Lung (tissue), 16 donors: Measurements from ENCODE around the gene TRAIP. TPM values are rescaled to one million over a fixed set of nuclear protein-coding genes. Genes with fewer than 3 reads are reported as not detected.
"Not testable (repeated sequence)": the region's sequence is repeated elsewhere in the genome, so short reads cannot be mapped to it uniquely, and the experiment has no call there.

ENCODE experiments used
- ATAC-seq: fragments of 200-7000 bp; cut with Tn5 transposase; one replicate; pipeline ENCODE4 v1.9.1; 2020; ENCODE audit warnings: moderate number of reproducible peaks; ENCODE audit not compliant: insufficient read depth, low FRiP score
- DNase-seq, 3 donors: peaks; one replicate each; pipeline ENCODE4 v3.0.0-alpha.2; 2013 to 2017
- H3K27ac ChIP-seq, 2 donors: one replicate each; pipeline ENCODE4 v1.5.1; 2013; ENCODE audit warnings: mild to moderate bottlenecking in 2 of 2, moderate library complexity in 2 of 2, control low read depth in 1 of 2, inconsistent platforms in 1 of 2, low read depth in 1 of 2, low read length in 1 of 2
- H3K27me3 ChIP-seq, 3 donors: one replicate each; pipeline ENCODE4 v1.5.1; 2013; ENCODE audit warnings: low read length in 2 of 3; ENCODE audit not compliant: control insufficient read depth in 3 of 3, insufficient read depth in 3 of 3
- H3K36me3 ChIP-seq, 4 donors: one replicate each; pipeline ENCODE4 v1.5.1; 2013; ENCODE audit warnings: low read length in 4 of 4, mild to moderate bottlenecking in 1 of 4, moderate library complexity in 1 of 4; ENCODE audit not compliant: control insufficient read depth in 4 of 4, insufficient read depth in 4 of 4
- H3K4me1 ChIP-seq, 5 donors: one replicate each; pipeline ENCODE4 v1.5.1; 2013; ENCODE audit warnings: low read length in 5 of 5, mild to moderate bottlenecking in 2 of 5, moderate library complexity in 1 of 5; ENCODE audit not compliant: control insufficient read depth in 5 of 5, insufficient read depth in 5 of 5
- H3K4me3 ChIP-seq: one replicate; pipeline ENCODE4 v1.5.1; 2013; ENCODE audit warnings: mild to moderate bottlenecking, control low read depth, moderate library complexity
- H3K9ac ChIP-seq, 2 donors: one replicate each; pipeline ENCODE4 v1.5.1; 2013; ENCODE audit warnings: low read length in 2 of 2, control low read depth in 1 of 2; ENCODE audit not compliant: insufficient read depth in 1 of 2
- H3K9me3 ChIP-seq, 4 donors: one replicate each; pipeline ENCODE4 v1.5.1; 2013; ENCODE audit warnings: low read length in 3 of 4, mild to moderate bottlenecking in 1 of 4, moderate library complexity in 1 of 4; ENCODE audit not compliant: control insufficient read depth in 4 of 4, insufficient read depth in 3 of 4
- CTCF ChIP-seq: IDR thresholded peaks from 2 replicates; pipeline ENCODE4 v1.5.1; 2012; ENCODE audit warnings: mild to moderate bottlenecking; ENCODE audit errors: control extremely low read depth, extremely low read depth
- WGBS, 2 donors: extraction: QIAGEN DNeasy Blood & Tissue Kit; methylation state at CpG; one replicate each; pipeline ENCODE4 v1.1.7; 2013; 5-methylcytosine and 5-hydroxymethylcytosine counted together
- long read RNA-seq, 5 donors: transcript quantifications; one replicate each; lab custom pipeline, GENCODE V29; 2026
- polyA plus RNA-seq, 2 donors: library from polyadenylated mRNA; stranded (reverse); fragments of 200-250 nt; gene quantifications; one replicate each; pipeline ENCODE4 v1.2.1, GENCODE V29; 2013
- total RNA-seq, 2 donors: library from RNA; depleted of rRNA in 1 of 2; stranded (reverse); fragments of >200 nt in 1 of 2; gene quantifications; one replicate each; pipeline ENCODE4 v1.2.1, GENCODE V29; 2014 to 2021
- donor health status: control.
- donor health status: control.
- donor health status: Bipolar disorder and iron deficiency.
- donor health status: healthy.
- donor health status: DM: yes; HTN: yes; CAD: no.

The TRAIP gene
- total RNA-seq (1 to 10 TPM; 2.7 to 3.2 TPM), polyA plus RNA-seq (1 to 10 TPM; 1.8 to 2.1 TPM)
- long read RNA-seq, donor 1, partial matches to known transcripts = 0 of 2 reads
- long read RNA-seq, donor 1, other reads (novel, unspliced or antisense) = 0 of 2 reads
- long read RNA-seq, donor 2 = 0 reads
- long read RNA-seq, donor 3 = 0 reads
- long read RNA-seq, donor 4, partial matches to known transcripts = 0 of 2 reads
- long read RNA-seq, donor 4, other reads (novel, unspliced or antisense) = 0 of 2 reads
- long read RNA-seq, donor 5, partial matches to known transcripts = 0 of 2 reads
- long read RNA-seq, donor 5, other reads (novel, unspliced or antisense) = 0 of 2 reads

- peak within 1 kb of the TSS; percentile 82 to 92 for H3K27ac ChIP-seq
- no peaks in the 10 kb centered on the region for H3K9me3 ChIP-seq
- DNase-seq (peak; percentile 97 to 98 (median 97)), ATAC-seq (peak; percentile 98)
- peak within 1 kb of the TSS; percentile 66 for H3K4me3 ChIP-seq
- peak within 1 kb of the TSS; percentile 16 to 57 for H3K9ac ChIP-seq
- H3K27me3 ChIP-seq = no peaks in the 10 kb centered on the region
- WGBS, 2 donors = 3 to 4% methylated on average over 52 of the region's 52 CpGs
- H3K4me1 ChIP-seq = peaks cover 2 to 9% (median 7%) of the 10 kb centered on the region in 5 donors
- no peaks in the 10 kb centered on the region for H3K36me3 ChIP-seq
- TF ChIP-seq CTCF = no peak
These were observed at the start of gene TRAIP for GRCh38 chr3:49856181-49857005. TSS of gene TRAIP (minus strand) at chr3:49856564. CDS start at chr3:49856453, 111 bp downstream.

- 90 to 97% methylated on average over 13 of the region's 13 CpGs for WGBS, 2 donors
- H3K36me3 ChIP-seq, H3K27me3 ChIP-seq, H3K9ac ChIP-seq, DNase-seq, H3K4me3 ChIP-seq, ATAC-seq, H3K9me3 ChIP-seq: not testable (repeated sequence)
- Histone ChIP-seq H3K27ac (peak overlapping the region in 1 of 2 donors; percentile 32), H3K4me1 (peaks cover 0 to 41% (median 14%) of the 10 kb centered on the region in 5 donors)
These were observed 48.1 kb upstream of the TRAIP start for GRCh38 chr3:49904448-49904847.

GRCh38 chr3:49903451-49904424 lies 47.4 kb upstream of the TRAIP start, which contains the start of gene MST1R:
TSS of gene MST1R (minus strand) at chr3:49903873. CDS start at chr3:49903609, 264 bp downstream.
- peaks cover 0 to 3% (median 0%) of the 10 kb centered on the region in 4 donors for H3K36me3 ChIP-seq
- peak; percentile 80 for ATAC-seq
- no peaks in the 10 kb centered on the region for H3K9me3 ChIP-seq
- peaks cover 0 to 41% (median 14%) of the 10 kb centered on the region in 5 donors for H3K4me1 ChIP-seq
- peak within 1 kb of the TSS; percentile 51 for H3K4me3 ChIP-seq
- no peaks in the 10 kb centered on the region for H3K27me3 ChIP-seq
- peak; percentile 65 to 78 (median 78) for DNase-seq
- no peak for TF ChIP-seq CTCF
- H3K27ac ChIP-seq = peak within 1 kb of the TSS in 1 of 2 donors; percentile 82
- 25 to 42% methylated on average over 48 to 65 of the region's 65 CpGs for WGBS, 2 donors
- H3K9ac ChIP-seq = peak within 1 kb of the TSS in 1 of 2 donors; percentile 53
